ENCODE data around the gene SPACDR. TPM values are rescaled to one million over a fixed set of nuclear protein-coding genes. Genes with fewer than 3 reads are reported as not detected.
A peak's percentile ranks its signal among the peaks of the same experiment; 100 is the strongest.

Gene SPACDR
- total and polyA plus RNA-seq, 9 of the 15 experiments (the other 6 are each of a cell fraction or from before 2014, with no cell fraction given) = 0.07 to 0.55 (median 0.14) TPM; not detected in 1

DNA sequence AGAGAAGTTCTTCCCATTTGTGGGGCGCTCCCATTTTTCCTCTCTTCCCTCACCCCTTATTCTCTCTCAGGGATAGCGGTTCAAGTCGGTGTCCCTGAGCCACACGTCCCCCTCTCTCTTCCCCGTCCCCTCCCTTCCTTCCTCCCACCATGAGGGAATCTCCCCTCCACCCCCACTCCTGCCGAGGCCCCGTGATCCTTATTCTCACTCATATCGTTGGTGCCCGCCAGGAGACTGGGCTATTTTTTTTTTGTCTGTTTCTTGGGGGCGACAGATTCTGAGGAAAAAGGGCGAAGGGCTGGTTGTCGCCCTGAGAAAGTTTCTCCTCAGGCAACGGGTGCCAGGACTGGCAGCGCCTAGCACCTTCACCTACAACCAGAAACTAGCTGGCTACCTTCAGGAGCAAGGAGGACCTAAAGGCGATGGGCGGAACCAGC, 36.3 kb downstream of the SPACDR start:
- Histone ChIP-seq H4K20me1 (replicated peaks; ENCODE audit: control insufficient read depth, insufficient read depth, low read length) (peaks cover 17% of the 10 kb centered on the region), H2AFZ (ENCODE audit: low read depth, low read length) (peak overlapping the region; percentile 98), H3K4me2 (ENCODE audit: insufficient read depth, low read length) (peak overlapping the region; percentile 88; the same call in 1 of the 2 replicates), H3K27ac (ENCODE audit: extremely low read depth, low read depth, low read length) (peak overlapping the region; percentile 98), H3K4me1 (replicated peaks in 1 of 2; ENCODE audit: control insufficient read depth in 2 of 2, insufficient read depth in 2 of 2, low read length in 2 of 2) (peaks cover 25 to 37% of the 10 kb centered on the region in 2 experiments), H3K27me3 (ENCODE audit: control insufficient read depth in 2 of 2, insufficient read depth in 2 of 2, low read length in 2 of 2) (no peaks in the 10 kb centered on the region), H3K36me3 (ENCODE audit: control insufficient read depth, insufficient read depth, low read length) (peaks cover 24% of the 10 kb centered on the region), H3K4me3 (no peak overlapping the region), H3K9ac (ENCODE audit: insufficient read depth in 1 of 2, low read depth in 2 of 2, low read length in 2 of 2) (0 out of 4 replicates have a peak overlapping the region, but pooled peaks of 1 of the 2 experiments have one; percentile 96), H3K9me1 (ENCODE audit: control insufficient read depth, insufficient read depth, low read length) (peaks cover 15% of the 10 kb centered on the region), H3K79me2 (ENCODE audit: control insufficient read depth, insufficient read depth, low read length) (peaks cover 33% of the 10 kb centered on the region), H3K9me3 (replicated peaks; ENCODE audit: control insufficient read depth, insufficient read depth, low read depth, low read length) (peaks cover 4% of the 10 kb centered on the region; the same call in 1 of the 2 replicates)
- CTCF ChIA-PET (ENCODE audit: low intra/inter-chr PET ratio) = no interaction called here
- POLR2A ChIA-PET = interaction anchor here (0.7 to 3.7 kb wide), 14 partner anchors 8 to 923 kb away, joined by 3 to 58 read pairs (median 10); partner anchors contain the start of genes FBXO24 and LRCH4
- DNase-seq (ENCODE audit: extremely low read depth in 1 of 4, low spot score in 3 of 4) (no peak), FAIRE-seq (no peak), ATAC-seq (no peak)
- in situ Hi-C loops (cut with MboI) = no loop called here
- BruUV-seq (replicated peaks) = no TSS peak
- intact Hi-C loops (cut with micrococcal nuclease) = loop anchor here (2.0 kb wide), 1 partner anchor 17 kb away; no protein-coding TSS in a partner anchor
- WGBS (ENCODE audit: insufficient coverage, low coverage, missing lambda C conversion rate) = 88% methylated on average over 12 of the region's 16 CpGs
- no peak for TF ChIP-seq POLR2AphosphoS5 (IDR thresholded peaks at IDR 0.05; ENCODE audit: control insufficient read depth, insufficient read depth, low read depth, low read length)
- no peak for TF ChIP-seq TGIF2 (CRISPR knock-in tag; IDR thresholded peaks at IDR 0.05)
- TF ChIP-seq CGGBP1 (CRISPR knock-in tag; IDR thresholded peaks at IDR 0.05) = no peak
- peak; percentile 17; the same call in 1 of the 2 replicates for TF ChIP-seq ZNF239 (CRISPR knock-in tag; IDR thresholded peaks at IDR 0.05)
- TF ChIP-seq ZNF584 (CRISPR knock-in tag; IDR thresholded peaks at IDR 0.05; ENCODE audit: low read depth) = 0 out of 2 replicates have a peak, but pooled peaks have one; percentile 56
- no peak for TF ChIP-seq ELF4 (CRISPR knock-in tag; IDR thresholded peaks at IDR 0.05)
- TF ChIP-seq, protein P1, sequence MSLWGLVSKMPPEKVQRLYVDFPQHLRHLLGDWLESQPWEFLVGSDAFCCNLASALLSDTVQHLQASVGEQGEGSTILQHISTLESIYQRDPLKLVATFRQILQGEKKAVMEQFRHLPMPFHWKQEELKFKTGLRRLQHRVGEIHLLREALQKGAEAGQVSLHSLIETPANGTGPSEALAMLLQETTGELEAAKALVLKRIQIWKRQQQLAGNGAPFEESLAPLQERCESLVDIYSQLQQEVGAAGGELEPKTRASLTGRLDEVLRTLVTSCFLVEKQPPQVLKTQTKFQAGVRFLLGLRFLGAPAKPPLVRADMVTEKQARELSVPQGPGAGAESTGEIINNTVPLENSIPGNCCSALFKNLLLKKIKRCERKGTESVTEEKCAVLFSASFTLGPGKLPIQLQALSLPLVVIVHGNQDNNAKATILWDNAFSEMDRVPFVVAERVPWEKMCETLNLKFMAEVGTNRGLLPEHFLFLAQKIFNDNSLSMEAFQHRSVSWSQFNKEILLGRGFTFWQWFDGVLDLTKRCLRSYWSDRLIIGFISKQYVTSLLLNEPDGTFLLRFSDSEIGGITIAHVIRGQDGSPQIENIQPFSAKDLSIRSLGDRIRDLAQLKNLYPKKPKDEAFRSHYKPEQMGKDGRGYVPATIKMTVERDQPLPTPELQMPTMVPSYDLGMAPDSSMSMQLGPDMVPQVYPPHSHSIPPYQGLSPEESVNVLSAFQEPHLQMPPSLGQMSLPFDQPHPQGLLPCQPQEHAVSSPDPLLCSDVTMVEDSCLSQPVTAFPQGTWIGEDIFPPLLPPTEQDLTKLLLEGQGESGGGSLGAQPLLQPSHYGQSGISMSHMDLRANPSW (CRISPR knock-in tag; IDR thresholded peaks at IDR 0.05) = no peak; the same call in 1 of the 2 replicates
- TF ChIP-seq DDX20 (tag; IDR thresholded peaks at IDR 0.05; ENCODE audit: low read depth) = no peak
- TF ChIP-seq, protein P2, sequence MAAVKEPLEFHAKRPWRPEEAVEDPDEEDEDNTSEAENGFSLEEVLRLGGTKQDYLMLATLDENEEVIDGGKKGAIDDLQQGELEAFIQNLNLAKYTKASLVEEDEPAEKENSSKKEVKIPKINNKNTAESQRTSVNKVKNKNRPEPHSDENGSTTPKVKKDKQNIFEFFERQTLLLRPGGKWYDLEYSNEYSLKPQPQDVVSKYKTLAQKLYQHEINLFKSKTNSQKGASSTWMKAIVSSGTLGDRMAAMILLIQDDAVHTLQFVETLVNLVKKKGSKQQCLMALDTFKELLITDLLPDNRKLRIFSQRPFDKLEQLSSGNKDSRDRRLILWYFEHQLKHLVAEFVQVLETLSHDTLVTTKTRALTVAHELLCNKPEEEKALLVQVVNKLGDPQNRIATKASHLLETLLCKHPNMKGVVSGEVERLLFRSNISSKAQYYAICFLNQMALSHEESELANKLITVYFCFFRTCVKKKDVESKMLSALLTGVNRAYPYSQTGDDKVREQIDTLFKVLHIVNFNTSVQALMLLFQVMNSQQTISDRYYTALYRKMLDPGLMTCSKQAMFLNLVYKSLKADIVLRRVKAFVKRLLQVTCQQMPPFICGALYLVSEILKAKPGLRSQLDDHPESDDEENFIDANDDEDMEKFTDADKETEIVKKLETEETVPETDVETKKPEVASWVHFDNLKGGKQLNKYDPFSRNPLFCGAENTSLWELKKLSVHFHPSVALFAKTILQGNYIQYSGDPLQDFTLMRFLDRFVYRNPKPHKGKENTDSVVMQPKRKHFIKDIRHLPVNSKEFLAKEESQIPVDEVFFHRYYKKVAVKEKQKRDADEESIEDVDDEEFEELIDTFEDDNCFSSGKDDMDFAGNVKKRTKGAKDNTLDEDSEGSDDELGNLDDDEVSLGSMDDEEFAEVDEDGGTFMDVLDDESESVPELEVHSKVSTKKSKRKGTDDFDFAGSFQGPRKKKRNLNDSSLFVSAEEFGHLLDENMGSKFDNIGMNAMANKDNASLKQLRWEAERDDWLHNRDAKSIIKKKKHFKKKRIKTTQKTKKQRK (IDR thresholded peaks at IDR 0.05; ENCODE audit: borderline replicate concordance, low read depth, low read length) = no peak
- no peak for TF ChIP-seq CREM (IDR thresholded peaks at IDR 0.05; ENCODE audit: low read depth)
- TF ChIP-seq ZFPM2 (CRISPR knock-in tag; IDR thresholded peaks at IDR 0.05) = no peak
- no peak for TF ChIP-seq TEAD1 (CRISPR knock-in tag; IDR thresholded peaks at IDR 0.05)
- no peak for TF ChIP-seq GTF2E2 (tag; IDR thresholded peaks at IDR 0.05)
- TF ChIP-seq ATF4 (CRISPR knock-in tag; IDR thresholded peaks at IDR 0.05) = peak; percentile 6; the same call in 1 of the 2 replicates

All from K562 (cell line).